ENCODE data around the gene CALML3. TPM values are rescaled to one million over a fixed set of nuclear protein-coding genes. Genes with fewer than 3 reads are reported as not detected.

Gene CALML3
- total RNA-seq, 4 donors from 2014 or later = 196 to 799 (median 315) TPM

DNA sequence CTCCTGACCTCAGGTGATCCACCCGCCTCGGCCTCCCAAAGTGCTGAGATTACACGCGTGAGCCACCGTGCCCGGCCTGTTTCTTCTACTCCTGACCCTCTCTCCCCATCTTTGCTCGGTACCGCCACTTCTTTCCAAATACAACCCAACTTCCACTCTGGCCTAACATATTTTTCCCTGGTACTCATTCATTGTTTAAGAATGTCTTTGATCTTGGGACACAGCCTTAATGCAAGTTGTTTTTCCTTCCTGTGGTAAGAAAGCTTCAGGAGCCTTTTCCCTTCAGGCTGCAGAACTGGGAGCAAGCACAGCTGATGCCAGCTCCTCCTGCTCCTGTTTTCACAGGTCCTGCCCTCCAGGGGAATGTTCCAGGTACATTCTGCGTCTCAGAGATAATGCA, 13.7 kb downstream of the CALML3 start:
- Histone ChIP-seq H3K4me3 (no peak overlapping the region), H3K36me3 (no peaks in the 10 kb centered on the region), H3K4me1 (peaks cover 3 to 40% (median 26%) of the 10 kb centered on the region in 3 donors), H3K27me3 (no peaks in the 10 kb centered on the region), H3K27ac (peak overlapping the region; percentile 7 to 72 (median 35)), H3K9me3 (no peaks in the 10 kb centered on the region)
- TF ChIP-seq POLR2A (IDR thresholded peaks at IDR 0.05) = no peak
- TF ChIP-seq, protein P1, sequence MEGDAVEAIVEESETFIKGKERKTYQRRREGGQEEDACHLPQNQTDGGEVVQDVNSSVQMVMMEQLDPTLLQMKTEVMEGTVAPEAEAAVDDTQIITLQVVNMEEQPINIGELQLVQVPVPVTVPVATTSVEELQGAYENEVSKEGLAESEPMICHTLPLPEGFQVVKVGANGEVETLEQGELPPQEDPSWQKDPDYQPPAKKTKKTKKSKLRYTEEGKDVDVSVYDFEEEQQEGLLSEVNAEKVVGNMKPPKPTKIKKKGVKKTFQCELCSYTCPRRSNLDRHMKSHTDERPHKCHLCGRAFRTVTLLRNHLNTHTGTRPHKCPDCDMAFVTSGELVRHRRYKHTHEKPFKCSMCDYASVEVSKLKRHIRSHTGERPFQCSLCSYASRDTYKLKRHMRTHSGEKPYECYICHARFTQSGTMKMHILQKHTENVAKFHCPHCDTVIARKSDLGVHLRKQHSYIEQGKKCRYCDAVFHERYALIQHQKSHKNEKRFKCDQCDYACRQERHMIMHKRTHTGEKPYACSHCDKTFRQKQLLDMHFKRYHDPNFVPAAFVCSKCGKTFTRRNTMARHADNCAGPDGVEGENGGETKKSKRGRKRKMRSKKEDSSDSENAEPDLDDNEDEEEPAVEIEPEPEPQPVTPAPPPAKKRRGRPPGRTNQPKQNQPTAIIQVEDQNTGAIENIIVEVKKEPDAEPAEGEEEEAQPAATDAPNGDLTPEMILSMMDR (IDR thresholded peaks at IDR 0.05) = no peak
- no peak for DNase-seq
- WGBS, 2 donors = 38 to 60% methylated on average over 8 to 9 of the region's 9 CpGs
- intact Hi-C loops (cut with DNase I) = no loop called here

DNA sequence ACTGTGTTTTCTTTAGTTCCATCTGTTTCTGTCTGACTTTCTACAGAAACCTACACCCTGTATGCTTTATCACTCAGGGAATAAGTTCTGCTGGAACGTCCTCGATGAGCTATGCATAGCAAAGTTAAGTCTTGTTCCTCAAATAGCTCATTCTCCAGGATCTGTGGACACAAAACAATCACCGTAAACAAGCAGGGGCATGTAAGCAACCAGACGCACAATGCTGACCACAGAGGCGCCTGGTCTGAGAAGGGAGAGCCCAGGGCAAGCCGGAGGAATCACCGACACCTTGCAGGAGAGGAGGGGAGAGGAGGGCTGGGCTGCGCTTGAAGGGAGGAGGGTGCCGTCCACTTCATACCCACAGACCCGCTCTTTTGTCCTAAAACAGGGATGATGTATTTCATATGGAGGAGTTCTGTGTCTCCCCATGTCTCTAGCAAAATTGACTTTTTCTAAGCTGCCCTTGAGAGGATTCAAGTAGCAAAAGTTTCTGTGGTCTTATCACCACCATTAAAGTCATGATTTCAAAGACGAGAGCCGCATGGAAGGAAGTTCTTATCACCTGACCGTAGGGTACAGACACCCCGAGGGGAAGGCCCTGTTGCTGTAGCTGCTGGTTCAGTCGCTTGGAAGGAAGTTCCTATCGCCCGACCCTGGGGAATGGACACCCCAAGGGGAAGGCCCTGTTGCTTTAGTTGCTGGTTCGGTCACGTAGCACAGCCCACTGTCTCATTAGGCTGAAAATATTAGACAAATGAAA, 14.3 kb downstream of the CALML3 start:
- H3K9me3 ChIP-seq = no peaks in the 10 kb centered on the region
- no peaks in the 10 kb centered on the region for H3K36me3 ChIP-seq
- H3K27ac ChIP-seq = peak overlapping the region; percentile 7 to 72 (median 35)
- TF ChIP-seq, protein P1 (IDR thresholded peaks at IDR 0.05) = no peak
- no peak for TF ChIP-seq POLR2A (IDR thresholded peaks at IDR 0.05)
- peaks cover 3 to 39% (median 26%) of the 10 kb centered on the region in 3 donors for H3K4me1 ChIP-seq
- 50 to 58% methylated on average over 7 to 19 of the region's 19 CpGs for WGBS, 2 donors
- no peak for DNase-seq
- H3K4me3 ChIP-seq = no peak overlapping the region
- H3K27me3 ChIP-seq = no peaks in the 10 kb centered on the region
- intact Hi-C loops (cut with DNase I) = no loop called here

DNA sequence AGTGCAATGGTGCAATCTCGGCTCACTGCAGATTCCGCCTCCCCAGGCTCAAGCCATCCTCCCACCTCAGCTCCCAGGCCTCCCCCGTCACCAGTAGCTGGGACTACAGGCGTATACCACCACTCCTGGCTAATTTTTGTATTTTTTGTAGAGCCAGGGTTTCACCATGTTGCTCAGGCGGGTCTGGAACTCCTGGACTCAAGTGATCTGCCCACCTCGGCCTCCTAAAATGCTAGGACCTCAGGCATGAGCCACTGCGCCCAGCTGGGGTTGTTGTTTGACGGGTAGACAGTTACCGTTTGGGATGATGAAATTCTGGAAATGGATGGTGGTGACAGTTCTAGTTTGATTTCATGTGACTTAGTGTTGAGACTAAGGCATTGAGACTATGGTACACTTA, 15.3 kb downstream of the CALML3 start:
- Histone ChIP-seq H3K4me1 (peaks cover 8 to 39% (median 22%) of the 10 kb centered on the region in 3 donors), H3K27me3 (no peaks in the 10 kb centered on the region), H3K27ac (no peak overlapping the region), H3K36me3 (no peaks in the 10 kb centered on the region), H3K4me3 (no peak overlapping the region), H3K9me3 (no peaks in the 10 kb centered on the region)
- intact Hi-C loops (cut with DNase I) = no loop called here
- no peak for DNase-seq
- WGBS, 2 donors = 93 to 98% methylated on average over 6 of the region's 9 CpGs
- no peak for TF ChIP-seq POLR2A (IDR thresholded peaks at IDR 0.05)
- TF ChIP-seq, protein P1 (IDR thresholded peaks at IDR 0.05) = no peak

DNA sequence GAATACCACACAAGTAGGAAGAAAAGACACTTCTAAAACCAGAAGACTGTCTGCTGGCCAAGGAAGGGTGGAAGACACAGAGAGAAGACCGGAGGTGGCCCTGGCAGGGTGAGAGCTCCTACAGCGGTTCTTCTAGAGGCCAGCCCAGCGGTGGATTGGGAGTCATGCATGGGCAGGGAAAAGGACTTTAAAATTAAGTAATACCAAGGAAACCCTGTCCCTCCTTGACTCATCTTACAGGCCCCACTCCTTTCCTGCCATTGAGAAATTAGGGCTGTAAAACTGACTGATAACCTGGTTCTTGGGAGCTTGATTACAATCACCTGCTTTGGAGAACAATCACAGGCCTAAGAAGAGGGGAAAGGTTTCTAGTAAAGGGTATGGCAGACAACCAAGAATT, 16.1 kb downstream of the CALML3 start:
- H3K27ac ChIP-seq = no peak overlapping the region
- TF ChIP-seq POLR2A (IDR thresholded peaks at IDR 0.05) = no peak
- TF ChIP-seq, protein P1 (IDR thresholded peaks at IDR 0.05) = no peak
- no peaks in the 10 kb centered on the region for H3K9me3 ChIP-seq
- H3K36me3 ChIP-seq = no peaks in the 10 kb centered on the region
- H3K27me3 ChIP-seq = no peaks in the 10 kb centered on the region
- intact Hi-C loops (cut with DNase I) = no loop called here
- WGBS, 2 donors = 93% methylated on average over 3 of the region's 3 CpGs
- no peak overlapping the region for H3K4me3 ChIP-seq
- no peak for DNase-seq
- H3K4me1 ChIP-seq = peaks cover 16 to 45% (median 29%) of the 10 kb centered on the region in 3 donors

DNA sequence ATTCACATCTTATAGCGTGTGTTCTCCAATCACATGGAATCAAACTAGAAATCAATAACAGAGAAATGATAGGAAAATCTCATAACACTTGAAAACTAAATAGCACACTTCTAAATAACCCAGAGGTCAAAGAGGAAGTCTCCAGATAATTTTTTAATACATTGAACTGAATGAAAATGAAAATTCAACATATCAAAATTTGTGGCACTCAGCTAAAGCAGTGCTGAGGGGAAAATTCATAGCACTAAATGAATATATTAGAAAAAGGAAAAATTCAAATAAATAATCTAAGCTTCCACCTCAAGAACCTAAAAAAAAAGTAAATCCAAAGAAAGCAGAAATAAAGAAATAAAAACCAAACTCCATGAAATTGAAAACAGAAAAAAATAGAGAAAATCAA, 17.3 kb downstream of the CALML3 start:
- no peak for DNase-seq
- Histone ChIP-seq H3K27ac (no peak overlapping the region), H3K4me3 (no peak overlapping the region), H3K4me1 (peaks cover 26 to 57% (median 40%) of the 10 kb centered on the region in 3 donors), H3K36me3 (no peaks in the 10 kb centered on the region), H3K9me3 (no peaks in the 10 kb centered on the region), H3K27me3 (no peaks in the 10 kb centered on the region)
- WGBS, 2 donors = 91 to 97% methylated on average over 1 of the region's 1 CpG
- intact Hi-C loops (cut with DNase I) = no loop called here
- TF ChIP-seq, protein P1 (IDR thresholded peaks at IDR 0.05) = no peak
- no peak for TF ChIP-seq POLR2A (IDR thresholded peaks at IDR 0.05)
